A549 (cell line): ENCODE results near the gene MAL.

Experiments used
- BCL3 ChIP-seq: fragments of >200 bp; sonication (Bioruptor Twin); formaldehyde crosslinking; IDR thresholded peaks from 3 replicates; pipeline ENCODE4 v1.6.1; 2016
- CEBPB ChIP-seq, 2 experiments: fragments of >200 bp in 1 of 2; sonication (Bioruptor Twin) in 1 of 2; formaldehyde crosslinking in 1 of 2; IDR thresholded peaks; 2 replicates each; pipeline ENCODE4 v1.6.1; 2012 to 2016
- CTCF ChIP-seq: fragments of >200 bp; sonication (Bioruptor Twin); formaldehyde crosslinking; IDR thresholded peaks from 3 replicates; pipeline ENCODE4 v1.5.1; 2016
- JUN ChIP-seq, 2 experiments: fragments of >200 bp; sonication (Bioruptor Twin); formaldehyde crosslinking; IDR thresholded peaks; 2 replicates in 1 of 2; 3 replicates in 1 of 2; pipeline ENCODE4 v1.6.1; 2016 to 2017
- JUNB ChIP-seq: fragments of >200 bp; sonication (Bioruptor Twin); formaldehyde crosslinking; IDR thresholded peaks from 2 replicates; pipeline ENCODE4 v1.6.1; 2016
- MYC ChIP-seq: IDR thresholded peaks from 2 replicates; pipeline ENCODE4 v1.6.1; 2012; ENCODE audit warnings: mild to moderate bottlenecking, inconsistent platforms, low read length, improper control_type of control experiment, borderline replicate concordance
- PBX3 ChIP-seq: IDR thresholded peaks from 2 replicates; pipeline ENCODE4 v1.6.1; 2012
- POLR2A ChIP-seq: IDR thresholded peaks from 2 replicates; pipeline ENCODE4 v1.6.1; 2012; ENCODE audit warnings: mild to moderate bottlenecking, low read length
- RAD21 ChIP-seq, 2 experiments: fragments of >200 bp in 1 of 2; sonication (Bioruptor Twin) in 1 of 2; formaldehyde crosslinking in 1 of 2; IDR thresholded peaks in 1 of 2; conservative IDR thresholded peaks in 1 of 2; 2 replicates in 1 of 2; 3 replicates in 1 of 2; pipeline ENCODE4 v1.6.1; 2012 to 2018; ENCODE audit warnings: inconsistent platforms in 1 of 2
- RNF2 ChIP-seq: fragments of 200-600 bp; sonication (generic); IDR thresholded peaks from 2 replicates; pipeline ENCODE4 v1.6.1; 2016; ENCODE audit warnings: low read depth, mild to moderate bottlenecking, antibody characterized with exemption, moderate library complexity, borderline replicate concordance
- SMC3 ChIP-seq: fragments of >200 bp; sonication (Bioruptor Twin); formaldehyde crosslinking; IDR thresholded peaks from 3 replicates; pipeline ENCODE4 v1.6.1; 2018; ENCODE audit warnings: inconsistent platforms
- TP53 ChIP-seq: fragments of 250-450 bp; sonication (Bioruptor Pico); IDR thresholded peaks from 2 replicates; pipeline ENCODE4 v1.5.0; 2021; ENCODE audit warnings: mild to moderate bottlenecking, moderate library complexity
- ZC3H11A ChIP-seq: fragments of 450-650 bp; IDR thresholded peaks from 2 replicates; pipeline ENCODE4 v1.6.1; 2014; ENCODE audit warnings: antibody characterized with exemption, mild to moderate bottlenecking

GRCh38 chr2:95010126-95010525 is 15.4 kb upstream of the MAL start:
- TF ChIP-seq CTCF (no peak), PBX3 (no peak), TP53 (CRISPR knock-in tag) (no peak), ZC3H11A (no peak), POLR2A (no peak), BCL3 (no peak), MYC (no peak), RNF2 (no peak), JUNB (no peak), SMC3 (no peak), RAD21 (conservative IDR thresholded peaks at IDR 0.05 in 1 of 2, IDR thresholded peaks at IDR 0.05 in 1 of 2) (no peak), CEBPB (IDR thresholded peaks at IDR 0.05) (no peak), JUN (IDR thresholded peaks at IDR 0.05) (no peak)
